Measurements from ENCODE around the gene PCK2. TPM values are rescaled to one million over a fixed set of nuclear protein-coding genes. Genes with fewer than 3 reads are reported as not detected.

The PCK2 gene
- total RNA-seq, 1 donor from 2014 or later, result 3.1 TPM

GRCh38 chr14:24137529-24138395 is 43.7 kb downstream of the PCK2 start:
- no peak overlapping the region for H3K4me3 ChIP-seq
- TF ChIP-seq CTCF (IDR thresholded peaks at IDR 0.05; ENCODE audit: borderline replicate concordance), result no peak
- H3K9me3 ChIP-seq (replicated peaks), result no peaks in the 10 kb centered on the region
- peak overlapping the region; percentile 94 for H3K27ac ChIP-seq (replicated peaks)
- intact Hi-C loops (cut with micrococcal nuclease), result no loop called here
- no peak for DNase-seq
- peaks cover 28% of the 10 kb centered on the region for H3K36me3 ChIP-seq
- no peaks in the 10 kb centered on the region for H3K27me3 ChIP-seq (ENCODE audit: low read depth)
- peaks cover 67% of the 10 kb centered on the region for H3K4me1 ChIP-seq

GRCh38 chr14:24138396-24139271 is 44.5 kb downstream of the PCK2 start:
- Histone ChIP-seq H3K27me3 (ENCODE audit: low read depth) (no peaks in the 10 kb centered on the region), H3K36me3 (peaks cover 35% of the 10 kb centered on the region), H3K27ac (replicated peaks) (peak overlapping the region; percentile 40), H3K4me3 (no peak overlapping the region), H3K9me3 (replicated peaks) (no peaks in the 10 kb centered on the region), H3K4me1 (peaks cover 70% of the 10 kb centered on the region)
- intact Hi-C loops (cut with micrococcal nuclease), result no loop called here
- no peak for TF ChIP-seq CTCF (IDR thresholded peaks at IDR 0.05; ENCODE audit: borderline replicate concordance)
- no peak for DNase-seq

GRCh38 chr14:24139272-24139934 is 45.3 kb downstream of the PCK2 start:
- peak overlapping the region; percentile 93 for H3K4me3 ChIP-seq
- intact Hi-C loops (cut with micrococcal nuclease), result no loop called here
- H3K9me3 ChIP-seq (replicated peaks), result no peaks in the 10 kb centered on the region
- H3K4me1 ChIP-seq, result peaks cover 70% of the 10 kb centered on the region
- DNase-seq, result no peak
- H3K27me3 ChIP-seq (ENCODE audit: low read depth), result no peaks in the 10 kb centered on the region
- peaks cover 40% of the 10 kb centered on the region for H3K36me3 ChIP-seq
- no peak for TF ChIP-seq CTCF (IDR thresholded peaks at IDR 0.05; ENCODE audit: borderline replicate concordance)
- H3K27ac ChIP-seq (replicated peaks), result peak overlapping the region; percentile 94

GRCh38 chr14:24141097-24141880 is 47.2 kb downstream of the PCK2 start, which contains the start of gene EMC9:
Gene EMC9, minus strand, starts transcription at chr14:24141591. Its CDS starts 287 bp downstream, at chr14:24141304.
- no peaks in the 10 kb centered on the region for H3K9me3 ChIP-seq (replicated peaks)
- H3K4me1 ChIP-seq, result peaks cover 76% of the 10 kb centered on the region
- H3K4me3 ChIP-seq, result peak within 1 kb of the TSS; percentile 93
- DNase-seq, result peak; percentile 100
- peak within 1 kb of the TSS; percentile 94 for H3K27ac ChIP-seq (replicated peaks)
- intact Hi-C loops (cut with micrococcal nuclease), result no loop called here
- peaks cover 40% of the 10 kb centered on the region for H3K36me3 ChIP-seq
- no peaks in the 10 kb centered on the region for H3K27me3 ChIP-seq (ENCODE audit: low read depth)
- peak; percentile 80 for TF ChIP-seq CTCF (IDR thresholded peaks at IDR 0.05; ENCODE audit: borderline replicate concordance)

Data from left ventricle myocardium inferior (tissue), 1 donor.